PC-9 (cell line): Measurements from ENCODE around the gene PRKRIP1.

Experiments used
- CTCF ChIP-seq: fragments of 200-600 bp; sonication (generic); conservative IDR thresholded peaks from 2 replicates; pipeline ENCODE4 v1.6.1; 2017; ENCODE audit warnings: mixed run types, antibody characterized with exemption, mild to moderate bottlenecking, moderate library complexity
- EZH2 ChIP-seq: fragments of 200-600 bp; sonication (generic); IDR thresholded peaks from 2 replicates; pipeline ENCODE4 v1.8.0; 2017; ENCODE audit warnings: antibody characterized with exemption, low read depth

GRCh38 chr7:102416406-102416805 lies 20.2 kb downstream of the PRKRIP1 start:
- TF ChIP-seq CTCF (no peak), EZH2 (no peak)
